Trophoblast cell (in vitro differentiated cells and primary cell): ENCODE measurements around the gene APOLD1.

Experiments
- DNase-seq, 2 donors: peaks; one replicate each; pipeline ENCODE4 v3.0.0-alpha.2; 2016
- H2AFZ ChIP-seq: 2 replicates; pipeline ENCODE4 v1.6.1; 2013; ENCODE audit warnings: low read length, moderate library complexity, mild to moderate bottlenecking; ENCODE audit not compliant: insufficient read depth, poor library complexity
- H2AK5ac ChIP-seq: 2 replicates; pipeline ENCODE4 v1.6.1; 2013; ENCODE audit warnings: mild to moderate bottlenecking, low read length
- H2BK120ac ChIP-seq: 2 replicates; pipeline ENCODE4 v1.6.1; 2013; ENCODE audit warnings: low read length, mild to moderate bottlenecking, moderate library complexity; ENCODE audit not compliant: insufficient read depth, poor library complexity
- H2BK12ac ChIP-seq: 2 replicates; pipeline ENCODE4 v1.6.1; 2013; ENCODE audit warnings: mild to moderate bottlenecking, low read length, moderate library complexity
- H2BK5ac ChIP-seq: 2 replicates; pipeline ENCODE4 v1.6.1; 2013; ENCODE audit warnings: low read length, low read depth, moderate library complexity, mild to moderate bottlenecking; ENCODE audit not compliant: poor library complexity
- H3K14ac ChIP-seq: 2 replicates; pipeline ENCODE4 v1.6.1; 2013; ENCODE audit warnings: mild to moderate bottlenecking, low read length
- H3K18ac ChIP-seq: 2 replicates; pipeline ENCODE4 v1.6.1; 2013; ENCODE audit warnings: mild to moderate bottlenecking, low read length
- H3K23ac ChIP-seq: 2 replicates; pipeline ENCODE4 v1.6.1; 2013; ENCODE audit warnings: low read length
- H3K27ac ChIP-seq: 2 replicates; pipeline ENCODE4 v1.5.1; 2013; ENCODE audit warnings: low read depth, mild to moderate bottlenecking, inconsistent platforms, low read length, moderate library complexity
- H3K27me3 ChIP-seq: 2 replicates; pipeline ENCODE4 v1.6.1; 2013; ENCODE audit warnings: inconsistent platforms, mild to moderate bottlenecking, low read length, moderate library complexity; ENCODE audit not compliant: insufficient read depth
- H3K36me3 ChIP-seq, 2 experiments: 1 replicate in 1 of 2; 2 replicates in 1 of 2; pipeline ENCODE4 v1.6.1; 2013; ENCODE audit warnings: low read length in 2 of 2, mild to moderate bottlenecking in 2 of 2, moderate library complexity in 1 of 2; ENCODE audit not compliant: insufficient read depth in 2 of 2, control insufficient read depth in 1 of 2
- H3K4ac ChIP-seq: 2 replicates; pipeline ENCODE4 v1.6.1; 2013; ENCODE audit warnings: low read depth, mild to moderate bottlenecking, low read length, moderate library complexity
- H3K4me1 ChIP-seq, 2 experiments: 1 replicate in 1 of 2; 2 replicates in 1 of 2; pipeline ENCODE4 v1.6.1; 2013; ENCODE audit warnings: low read length in 2 of 2, mild to moderate bottlenecking in 2 of 2, moderate library complexity in 1 of 2; ENCODE audit not compliant: insufficient read depth in 2 of 2, control insufficient read depth in 1 of 2
- H3K4me2 ChIP-seq: 2 replicates; pipeline ENCODE4 v1.6.1; 2013; ENCODE audit warnings: inconsistent platforms, mild to moderate bottlenecking, low read length, moderate library complexity
- H3K4me3 ChIP-seq: 2 replicates; pipeline ENCODE4 v1.5.1; 2013; ENCODE audit warnings: mild to moderate bottlenecking, low read depth, low read length, inconsistent platforms
- H3K79me1 ChIP-seq: one replicate; pipeline ENCODE4 v1.6.1; 2013; ENCODE audit warnings: low read length
- H3K79me2 ChIP-seq: 2 replicates; pipeline ENCODE4 v1.6.1; 2013; ENCODE audit warnings: low read length, mild to moderate bottlenecking; ENCODE audit not compliant: control insufficient read depth, insufficient read depth, poor library complexity
- H3K9ac ChIP-seq: 2 replicates; pipeline ENCODE4 v1.6.1; 2013; ENCODE audit warnings: mild to moderate bottlenecking, low read length
- H3K9me3 ChIP-seq: 2 replicates; pipeline ENCODE4 v1.6.1; 2013; ENCODE audit warnings: low read depth, mild to moderate bottlenecking, control low read depth, inconsistent platforms, low read length; ENCODE audit not compliant: insufficient read depth
- H4K12ac ChIP-seq: 2 replicates; pipeline ENCODE4 v1.6.1; 2013; ENCODE audit warnings: low read depth, mild to moderate bottlenecking, low read length, moderate library complexity
- H4K8ac ChIP-seq: 2 replicates; pipeline ENCODE4 v1.6.1; 2013; ENCODE audit warnings: low read depth, mild to moderate bottlenecking, low read length, moderate library complexity
- H4K91ac ChIP-seq: one replicate; pipeline ENCODE4 v1.6.1; 2013; ENCODE audit warnings: low read depth, mild to moderate bottlenecking, low read length, moderate library complexity
- WGBS: extraction: QIAGEN DNeasy Blood & Tissue Kit; methylation state at CpG from one replicate; pipeline ENCODE4 v1.1.7; 2013; ENCODE audit warnings: missing lambda C conversion rate; ENCODE audit not compliant: insufficient read length, insufficient coverage; ENCODE audit errors: extremely low coverage; 5-methylcytosine and 5-hydroxymethylcytosine counted together

The APOLD1 gene

GRCh38 chr12:12796171-12796570 is 10.7 kb downstream of the APOLD1 start:
- Histone ChIP-seq H3K79me2 (no peaks in the 10 kb centered on the region), H3K4me1 (peaks cover 0 to 3% of the 10 kb centered on the region in 2 experiments), H2BK12ac (no peak overlapping the region), H4K91ac (no peak overlapping the region), H3K9ac (no peak overlapping the region), H3K4me2 (no peak overlapping the region), H2BK120ac (no peak overlapping the region), H3K4me3 (no peak overlapping the region), H3K36me3 (no peaks in the 10 kb centered on the region), H2AFZ (no peak overlapping the region), H3K23ac (no peak overlapping the region), H3K79me1 (no peaks in the 10 kb centered on the region), H3K27me3 (no peaks in the 10 kb centered on the region), H2BK5ac (no peak overlapping the region), H3K27ac (no peak overlapping the region), H3K9me3 (no peaks in the 10 kb centered on the region), H3K18ac (no peak overlapping the region), H2AK5ac (no peak overlapping the region), H3K14ac (no peak overlapping the region), H4K12ac (no peak overlapping the region), H3K4ac (no peak overlapping the region), H4K8ac (no peak overlapping the region)
- no CpG with 5 or more reads among the region's 3 CpGs for WGBS
- no peak for DNase-seq

GRCh38 chr12:12796928-12797793 is 11.7 kb downstream of the APOLD1 start:
- Histone ChIP-seq H3K18ac (no peak overlapping the region), H3K79me2 (no peaks in the 10 kb centered on the region), H3K4ac (no peak overlapping the region), H3K14ac (no peak overlapping the region), H2BK5ac (no peak overlapping the region), H3K4me3 (no peak overlapping the region), H3K4me1 (peaks cover 0 to 3% of the 10 kb centered on the region in 2 experiments), H3K27ac (no peak overlapping the region), H2AK5ac (no peak overlapping the region), H4K8ac (no peak overlapping the region), H3K27me3 (no peaks in the 10 kb centered on the region), H3K36me3 (no peaks in the 10 kb centered on the region), H2BK120ac (no peak overlapping the region), H3K4me2 (no peak overlapping the region), H3K9me3 (no peaks in the 10 kb centered on the region), H4K91ac (no peak overlapping the region), H3K23ac (no peak overlapping the region), H2BK12ac (no peak overlapping the region), H2AFZ (no peak overlapping the region), H3K79me1 (no peaks in the 10 kb centered on the region), H3K9ac (no peak overlapping the region), H4K12ac (no peak overlapping the region)
- no CpG with 5 or more reads among the region's 9 CpGs for WGBS
- no peak for DNase-seq

- no peak overlapping the region for H2AFZ ChIP-seq
- H3K79me2 ChIP-seq: no peaks in the 10 kb centered on the region
- WGBS: no CpG with 5 or more reads among the region's 3 CpGs
- no peak overlapping the region for H4K8ac ChIP-seq
- no peak overlapping the region for H2BK12ac ChIP-seq
- no peaks in the 10 kb centered on the region for H3K79me1 ChIP-seq
- peaks cover 0 to 3% of the 10 kb centered on the region in 2 experiments for H3K4me1 ChIP-seq
- no peak overlapping the region for H4K12ac ChIP-seq
- H3K4ac ChIP-seq: no peak overlapping the region
- no peak overlapping the region for H2BK5ac ChIP-seq
- no peak overlapping the region for H3K4me3 ChIP-seq
- H3K9me3 ChIP-seq: no peaks in the 10 kb centered on the region
- DNase-seq: no peak
- no peaks in the 10 kb centered on the region for H3K36me3 ChIP-seq
- no peak overlapping the region for H3K14ac ChIP-seq
- H3K23ac ChIP-seq: no peak overlapping the region
- H2BK120ac ChIP-seq: no peak overlapping the region
- H3K27me3 ChIP-seq: no peaks in the 10 kb centered on the region
- no peak overlapping the region for H2AK5ac ChIP-seq
- H3K9ac ChIP-seq: no peak overlapping the region
- no peak overlapping the region for H3K4me2 ChIP-seq
- H4K91ac ChIP-seq: no peak overlapping the region
- no peak overlapping the region for H3K27ac ChIP-seq
- no peak overlapping the region for H3K18ac ChIP-seq
These were observed 12.3 kb downstream of the APOLD1 start for GRCh38 chr12:12797794-12798152.

GRCh38 chr12:12798480-12798879 is 13.0 kb downstream of the APOLD1 start:
- H3K27me3 ChIP-seq: no peaks in the 10 kb centered on the region
- no peaks in the 10 kb centered on the region for H3K79me2 ChIP-seq
- no peak overlapping the region for H4K91ac ChIP-seq
- no peaks in the 10 kb centered on the region for H3K79me1 ChIP-seq
- H2BK120ac ChIP-seq: no peak overlapping the region
- no peaks in the 10 kb centered on the region for H3K9me3 ChIP-seq
- H3K14ac ChIP-seq: no peak overlapping the region
- no peak overlapping the region for H3K27ac ChIP-seq
- H3K4ac ChIP-seq: no peak overlapping the region
- DNase-seq: no peak
- H3K36me3 ChIP-seq: no peaks in the 10 kb centered on the region
- H2AFZ ChIP-seq: no peak overlapping the region
- no peak overlapping the region for H3K9ac ChIP-seq
- peaks cover 4 to 7% of the 10 kb centered on the region in 2 experiments for H3K4me1 ChIP-seq
- no peak overlapping the region for H2BK12ac ChIP-seq
- no CpG with 5 or more reads among the region's 1 CpG for WGBS
- H2BK5ac ChIP-seq: no peak overlapping the region
- H3K4me3 ChIP-seq: no peak overlapping the region
- H3K23ac ChIP-seq: no peak overlapping the region
- no peak overlapping the region for H3K18ac ChIP-seq
- no peak overlapping the region for H2AK5ac ChIP-seq
- H4K12ac ChIP-seq: no peak overlapping the region
- no peak overlapping the region for H4K8ac ChIP-seq
- H3K4me2 ChIP-seq: no peak overlapping the region
